Skeletal muscle tissue (tissue), 4 donors: Measurements from ENCODE around the gene SYTL3. TPM values are rescaled to one million over a fixed set of nuclear protein-coding genes. Genes with fewer than 3 reads are reported as not detected.
A peak's percentile ranks its signal among the peaks of the same experiment; 100 is the strongest.
"Not testable (repeated sequence)": the region's sequence is repeated elsewhere in the genome, so short reads cannot be mapped to it uniquely, and the experiment has no call there.

Source experiments
- H3K27ac ChIP-seq: one replicate; pipeline ENCODE4 v1.7.0; 2013; ENCODE audit warnings: mild to moderate bottlenecking, low read depth, low read length, inconsistent platforms
- H3K27me3 ChIP-seq, 3 donors: one replicate each; pipeline ENCODE4 v1.7.0; 2013; ENCODE audit warnings: low read length in 3 of 3; ENCODE audit not compliant: control insufficient read depth in 3 of 3, insufficient read depth in 3 of 3
- H3K36me3 ChIP-seq, 3 donors: one replicate each; pipeline ENCODE4 v1.7.0; 2013; ENCODE audit warnings: low read length in 3 of 3; ENCODE audit not compliant: control insufficient read depth in 3 of 3, insufficient read depth in 3 of 3
- H3K4me1 ChIP-seq, 3 donors: one replicate each; pipeline ENCODE4 v1.7.0; 2013; ENCODE audit warnings: low read length in 3 of 3, mild to moderate bottlenecking in 3 of 3; ENCODE audit not compliant: control insufficient read depth in 3 of 3, insufficient read depth in 3 of 3
- H3K4me3 ChIP-seq, 3 donors: one replicate each; pipeline ENCODE4 v1.7.0; 2013; ENCODE audit warnings: low read length in 3 of 3
- H3K9ac ChIP-seq, 3 donors: one replicate each; pipeline ENCODE4 v1.7.0; 2013; ENCODE audit warnings: low read length in 3 of 3, mild to moderate bottlenecking in 3 of 3, moderate library complexity in 2 of 3, low read depth in 1 of 3
- H3K9me3 ChIP-seq, 3 donors: one replicate each; pipeline ENCODE4 v1.7.0; 2013; ENCODE audit warnings: low read length in 3 of 3; ENCODE audit not compliant: control insufficient read depth in 3 of 3
- total RNA-seq: library from RNA; depleted of rRNA; stranded (reverse); fragments of >200 nt; gene quantifications from one replicate; pipeline ENCODE4 v1.2.3, GENCODE V29; 2014
- donor health status: Osteomylitis.

Gene SYTL3
- total RNA-seq, 1 donor from 2014 or later, result 5.7 TPM

- no peaks in the 10 kb centered on the region for H3K9me3 ChIP-seq
- H3K36me3 ChIP-seq, result peaks cover 14 to 31% (median 21%) of the 10 kb centered on the region in 3 donors
- H3K4me1 ChIP-seq, result peaks cover 30 to 44% (median 33%) of the 10 kb centered on the region in 3 donors
- H3K4me3 ChIP-seq, result no peak overlapping the region
- H3K9ac ChIP-seq, result peak overlapping the region in 2 of 3 donors; percentile 48 to 60
- H3K27me3 ChIP-seq, result no peaks in the 10 kb centered on the region
- no peak overlapping the region for H3K27ac ChIP-seq
These were observed 20.3 kb upstream of the SYTL3 start for GRCh38 chr6:158629367-158630221.

GRCh38 chr6:158630938-158631616 is 18.8 kb upstream of the SYTL3 start:
- Histone ChIP-seq H3K27ac (peak overlapping the region; percentile 71), H3K4me1 (peaks cover 30 to 44% (median 33%) of the 10 kb centered on the region in 3 donors), H3K36me3 (peaks cover 22 to 27% (median 22%) of the 10 kb centered on the region in 3 donors), H3K27me3 (no peaks in the 10 kb centered on the region), H3K9ac (peak overlapping the region in 1 of 3 donors; percentile 72), H3K4me3 (peak overlapping the region in 1 of 3 donors; percentile 35), H3K9me3 (no peaks in the 10 kb centered on the region)

GRCh38 chr6:158631678-158632537 is 17.9 kb upstream of the SYTL3 start:
- peak overlapping the region in 1 of 3 donors; percentile 35 for H3K4me3 ChIP-seq
- no peaks in the 10 kb centered on the region for H3K27me3 ChIP-seq
- H3K9me3 ChIP-seq, result no peaks in the 10 kb centered on the region
- peaks cover 20 to 24% (median 23%) of the 10 kb centered on the region in 3 donors for H3K36me3 ChIP-seq
- peak overlapping the region; percentile 71 for H3K27ac ChIP-seq
- peak overlapping the region in 2 of 3 donors; percentile 10 to 72 for H3K9ac ChIP-seq
- H3K4me1 ChIP-seq, result peaks cover 30 to 44% (median 33%) of the 10 kb centered on the region in 3 donors

GRCh38 chr6:158632538-158633119 is 17.2 kb upstream of the SYTL3 start:
- Histone ChIP-seq H3K9ac (peak overlapping the region in 1 of 3 donors; percentile 72), H3K4me1 (peaks cover 30 to 41% (median 33%) of the 10 kb centered on the region in 3 donors), H3K36me3 (peaks cover 17 to 25% (median 24%) of the 10 kb centered on the region in 3 donors), H3K27ac (peak overlapping the region; percentile 71)
- H3K9me3 ChIP-seq, H3K4me3 ChIP-seq, H3K27me3 ChIP-seq: not testable (repeated sequence)

- no peak overlapping the region for H3K27ac ChIP-seq
These were observed 16.7 kb upstream of the SYTL3 start for GRCh38 chr6:158633127-158633526.

GRCh38 chr6:158634695-158635426 is 15.0 kb upstream of the SYTL3 start:
- Histone ChIP-seq H3K27ac (no peak overlapping the region), H3K4me3 (no peak overlapping the region), H3K27me3 (no peaks in the 10 kb centered on the region), H3K36me3 (peaks cover 15 to 26% (median 25%) of the 10 kb centered on the region in 3 donors), H3K4me1 (peaks cover 17 to 35% (median 33%) of the 10 kb centered on the region in 3 donors), H3K9me3 (no peaks in the 10 kb centered on the region), H3K9ac (no peak overlapping the region)

More at GRCh38 chr6:158633127-158633526, 16.7 kb upstream of the SYTL3 start:
- Histone ChIP-seq H3K4me3 (no peak overlapping the region), H3K9me3 (no peaks in the 10 kb centered on the region), H3K9ac (no peak overlapping the region), H3K4me1 (peaks cover 28 to 36% (median 30%) of the 10 kb centered on the region in 3 donors), H3K27me3 (no peaks in the 10 kb centered on the region), H3K36me3 (peaks cover 16 to 26% (median 25%) of the 10 kb centered on the region in 3 donors)

- Histone ChIP-seq H3K9ac (no peak overlapping the region), H3K4me1 (peaks cover 20 to 42% (median 38%) of the 10 kb centered on the region in 3 donors), H3K27me3 (no peaks in the 10 kb centered on the region), H3K9me3 (no peaks in the 10 kb centered on the region), H3K27ac (no peak overlapping the region), H3K36me3 (peaks cover 15 to 27% (median 26%) of the 10 kb centered on the region in 3 donors), H3K4me3 (no peak overlapping the region)
These were observed 14.3 kb upstream of the SYTL3 start for GRCh38 chr6:158635427-158636073.

GRCh38 chr6:158636778-158637177 is 13.1 kb upstream of the SYTL3 start:
- peaks cover 16 to 36% (median 33%) of the 10 kb centered on the region in 3 donors for H3K4me1 ChIP-seq
- no peak overlapping the region for H3K27ac ChIP-seq
- no peak overlapping the region for H3K9ac ChIP-seq
- peaks cover 15 to 30% (median 26%) of the 10 kb centered on the region in 3 donors for H3K36me3 ChIP-seq
- no peaks in the 10 kb centered on the region for H3K27me3 ChIP-seq
- no peak overlapping the region for H3K4me3 ChIP-seq
- no peaks in the 10 kb centered on the region for H3K9me3 ChIP-seq
